Psoas muscle (tissue), 8 donors: Measurements from ENCODE around the gene GID8. TPM values are rescaled to one million over a fixed set of nuclear protein-coding genes. Genes with fewer than 3 reads are reported as not detected.

Experiments
- ATAC-seq, 4 donors: fragments of 200-7000 bp; cut with Tn5 transposase; one replicate each; pipeline ENCODE4 v1.9.1; 2020; ENCODE audit warnings: moderate library complexity in 3 of 4, mild to moderate bottlenecking in 2 of 4
- DNase-seq, 2 donors: peaks; one replicate each; pipeline ENCODE4 v3.0.0-alpha.2; 2020
- H3K27ac ChIP-seq: fragments of 200-600 bp; one replicate; pipeline ENCODE4 v1.8.0; 2022
- H3K27me3 ChIP-seq, 3 donors: fragments of 200-600 bp in 1 of 3; one replicate each; pipeline versions ENCODE4 v1.6.1 to v1.8.0; 2013 to 2022; ENCODE audit warnings: low read length in 2 of 3, mild to moderate bottlenecking in 2 of 3, moderate library complexity in 1 of 3; ENCODE audit not compliant: insufficient read depth in 3 of 3
- H3K36me3 ChIP-seq, 2 donors: fragments of 200-600 bp in 1 of 2; one replicate each; pipeline versions ENCODE4 v1.6.1 to v1.8.0; 2013 to 2022; ENCODE audit warnings: low read depth in 1 of 2, mild to moderate bottlenecking in 1 of 2, moderate library complexity in 1 of 2; ENCODE audit not compliant: insufficient read depth in 1 of 2
- H3K4me1 ChIP-seq: fragments of 200-600 bp; one replicate; pipeline ENCODE4 v1.8.0; 2022
- H3K4me3 ChIP-seq: fragments of 200-600 bp; one replicate; pipeline ENCODE4 v1.8.0; 2022; ENCODE audit warnings: mild to moderate bottlenecking
- H3K9me3 ChIP-seq: fragments of 200-600 bp; one replicate; pipeline ENCODE4 v1.8.0; 2022
- CTCF ChIP-seq: fragments of 200-600 bp; IDR thresholded peaks from one replicate; pipeline ENCODE4 v1.8.0; 2022; ENCODE audit warnings: antibody characterized with exemption
- WGBS, 3 donors: extraction: QIAGEN DNeasy Blood & Tissue Kit; methylation state at CpG; one replicate each; pipeline versions ENCODE4 v1.1.6 to v1.1.7; 2013; 5-methylcytosine and 5-hydroxymethylcytosine counted together
- intact Hi-C, 2 donors: fragments of 100-400 bp; cut with DNase I; formaldehyde crosslinking; loops; one replicate each; pipeline versions ENCODE4 v1.11.0 to v1.14.2; 2022
- polyA plus RNA-seq, 3 donors: library from polyadenylated mRNA; stranded (reverse); fragments of 200-250 nt; gene quantifications; one replicate each; pipeline ENCODE4 v1.2.3, GENCODE V29; 2013
- total RNA-seq, 4 donors: library from RNA; stranded (reverse); fragmentation: NEBNext Ultra II Directional in 2 of 4; extraction: Animal tissue kit (Norgen Biotek cat#: 25700) in 2 of 4; gene quantifications; one replicate each; pipeline versions ENCODE4 v1.2.1 to v1.2.4, GENCODE V29; 2021 to 2023
- donor health status: healthy with polysubstance abuse.
- donor health status: DM: no; HTN: no; CAD: no; lungs with moderate emphysema.
- donor health status: Bipolar disorder and iron deficiency.
- donor health status: healthy.
- donor health status: DM: yes; HTN: yes; CAD: no.
- donor health status: DM: no; HTN: no; CAD: no.
- donor health status: DM: no; HTN: no; CAD: no.
- donor health status: DM: yes; HTN: yes; CAD: no.

GID8 gene
- total and polyA plus RNA-seq, 7 donors = 7.3 to 15.9 (median 14.2) TPM

GRCh38 chr20:62979876-62980373, 42.0 kb downstream of the GID8 start:
- Histone ChIP-seq H3K36me3 (no peaks in the 10 kb centered on the region), H3K27ac (no peak overlapping the region), H3K4me1 (no peaks in the 10 kb centered on the region), H3K4me3 (no peak overlapping the region), H3K27me3 (peaks cover 0 to 97% (median 24%) of the 10 kb centered on the region in 3 donors), H3K9me3 (no peaks in the 10 kb centered on the region)
- ATAC-seq (no peak), DNase-seq (no peak)
- intact Hi-C loops = no loop called here
- 12 to 14% (median 13%) methylated on average over 19 of the region's 19 CpGs for WGBS, 3 donors
- TF ChIP-seq CTCF = no peak

GRCh38 chr20:62980380-62980960, 42.5 kb downstream of the GID8 start:
- WGBS, 3 donors = 30 to 38% (median 32%) methylated on average over 19 of the region's 19 CpGs
- intact Hi-C loops = no loop called here
- no peak overlapping the region for H3K4me3 ChIP-seq
- peaks cover 0 to 97% (median 19%) of the 10 kb centered on the region in 3 donors for H3K27me3 ChIP-seq
- DNase-seq = no peak
- no peak overlapping the region for H3K27ac ChIP-seq
- no peak for ATAC-seq
- H3K9me3 ChIP-seq = no peaks in the 10 kb centered on the region
- TF ChIP-seq CTCF = no peak
- H3K36me3 ChIP-seq = no peaks in the 10 kb centered on the region
- H3K4me1 ChIP-seq = no peaks in the 10 kb centered on the region

- H3K27me3 ChIP-seq = peaks cover 0 to 97% (median 17%) of the 10 kb centered on the region in 3 donors
- WGBS, 3 donors = 14 to 23% (median 22%) methylated on average over 26 to 28 of the region's 28 CpGs
- H3K4me3 ChIP-seq = no peak overlapping the region
- DNase-seq (no peak), ATAC-seq (no peak)
- H3K4me1 ChIP-seq = no peaks in the 10 kb centered on the region
- H3K36me3 ChIP-seq = no peaks in the 10 kb centered on the region
- H3K27ac ChIP-seq = no peak overlapping the region
- no peaks in the 10 kb centered on the region for H3K9me3 ChIP-seq
- intact Hi-C loops = no loop called here
- TF ChIP-seq CTCF = no peak
Observed at GRCh38 chr20:62980970-62981369, 43.0 kb downstream of the GID8 start.

- no peaks in the 10 kb centered on the region for H3K4me1 ChIP-seq
- WGBS, 3 donors = 48 to 50% (median 48%) methylated on average over 18 to 21 of the region's 21 CpGs
- ATAC-seq (no peak), DNase-seq (no peak)
- no peak overlapping the region for H3K4me3 ChIP-seq
- H3K36me3 ChIP-seq = no peaks in the 10 kb centered on the region
- no peak overlapping the region for H3K27ac ChIP-seq
- no peak for TF ChIP-seq CTCF
- H3K9me3 ChIP-seq = no peaks in the 10 kb centered on the region
- intact Hi-C loops = no loop called here
- peaks cover 0 to 93% (median 18%) of the 10 kb centered on the region in 3 donors for H3K27me3 ChIP-seq
Observed at GRCh38 chr20:62982124-62983075, 44.5 kb downstream of the GID8 start.
